ENCODE results near the gene ADAM12. TPM values are rescaled to one million over a fixed set of nuclear protein-coding genes. Genes with fewer than 3 reads are reported as not detected.

Gene ADAM12
- polyA plus RNA-seq, 3 donors: 0.05 TPM; not detected in 2

- H3K27ac ChIP-seq (ENCODE audit: low read depth in 1 of 2, low read length in 2 of 2): no peak overlapping the region
- no peak for TF ChIP-seq CTCF (IDR thresholded peaks at IDR 0.05)
- intact Hi-C loops (cut with micrococcal nuclease): loop anchor here in 1 of 2 donors (10.0 kb wide), 1 partner anchor 113 kb away; no protein-coding TSS in a partner anchor
- no peak overlapping the region for H3K9ac ChIP-seq (ENCODE audit: insufficient read depth, low read length, poor library complexity, severe bottlenecking)
- H3K4me3 Mint-ChIP-seq: no peak overlapping the region
- no peaks in the 10 kb centered on the region for H4K20me1 ChIP-seq (ENCODE audit: insufficient read depth, low read length)
- no peaks in the 10 kb centered on the region for H3K27me3 Mint-ChIP-seq (ENCODE audit: low read depth in 3 of 3)
- no peaks in the 10 kb centered on the region for H3K79me2 ChIP-seq (ENCODE audit: insufficient read depth, low read length)
- WGBS (ENCODE audit: insufficient coverage): 94% methylated on average over 2 of the region's 3 CpGs
- H3K27ac Mint-ChIP-seq: no peak overlapping the region
- no peak overlapping the region for H2AFZ ChIP-seq (ENCODE audit: insufficient read depth, low read depth, low read length, poor library complexity, severe bottlenecking)
- no peak overlapping the region for H3K4me3 ChIP-seq (replicated peaks in 1 of 3; ENCODE audit: low read depth in 2 of 3, low read length in 3 of 3)
- H3K9me3 Mint-ChIP-seq: peaks cover 0 to 5% (median 0%) of the 10 kb centered on the region in 7 donors
- H3K9me3 ChIP-seq (replicated peaks in 1 of 2; ENCODE audit: control insufficient read depth in 1 of 2, insufficient read depth in 1 of 2, low read length in 2 of 2): no peaks in the 10 kb centered on the region
- peaks cover 18% of the 10 kb centered on the region for H3K4me1 Mint-ChIP-seq
- H3K4me2 ChIP-seq (replicated peaks; ENCODE audit: extremely low read depth, low read length, poor library complexity, severe bottlenecking): no peak overlapping the region
- H3K36me3 Mint-ChIP-seq: no peaks in the 10 kb centered on the region
- H3K4me1 ChIP-seq (ENCODE audit: control insufficient read depth in 1 of 2, insufficient read depth in 2 of 2, low read length in 2 of 2): peaks cover 17 to 18% of the 10 kb centered on the region in 2 donors
- no peaks in the 10 kb centered on the region for H3K36me3 ChIP-seq (replicated peaks in 1 of 2; ENCODE audit: control insufficient read depth in 1 of 2, insufficient read depth in 2 of 2, low read length in 2 of 2)
- DNase-seq: no peak
- no peaks in the 10 kb centered on the region for H3K27me3 ChIP-seq (ENCODE audit: control insufficient read depth in 2 of 2, insufficient read depth in 2 of 2, low read length in 2 of 2)
These were observed 290.1 kb downstream of the ADAM12 start for GRCh38 chr10:126098226-126098581.

GRCh38 chr10:126097558-126098225 lies 290.6 kb downstream of the ADAM12 start:
- no peaks in the 10 kb centered on the region for H4K20me1 ChIP-seq (ENCODE audit: insufficient read depth, low read length)
- no peaks in the 10 kb centered on the region for H3K27me3 ChIP-seq (ENCODE audit: control insufficient read depth in 2 of 2, insufficient read depth in 2 of 2, low read length in 2 of 2)
- peaks cover 21 to 22% of the 10 kb centered on the region in 2 donors for H3K4me1 ChIP-seq (ENCODE audit: control insufficient read depth in 1 of 2, insufficient read depth in 2 of 2, low read length in 2 of 2)
- no peak overlapping the region for H3K4me3 ChIP-seq (replicated peaks in 1 of 3; ENCODE audit: low read depth in 2 of 3, low read length in 3 of 3)
- Mint-ChIP-seq H3K4me1 (peaks cover 23% of the 10 kb centered on the region), H3K9me3 (peaks cover 0 to 5% (median 0%) of the 10 kb centered on the region in 7 donors), H3K27ac (no peak overlapping the region), H3K27me3 (ENCODE audit: low read depth in 3 of 3) (no peaks in the 10 kb centered on the region), H3K4me3 (no peak overlapping the region), H3K36me3 (no peaks in the 10 kb centered on the region)
- H3K79me2 ChIP-seq (ENCODE audit: insufficient read depth, low read length): no peaks in the 10 kb centered on the region
- H3K4me2 ChIP-seq (replicated peaks; ENCODE audit: extremely low read depth, low read length, poor library complexity, severe bottlenecking): no peak overlapping the region
- no peaks in the 10 kb centered on the region for H3K9me3 ChIP-seq (replicated peaks in 1 of 2; ENCODE audit: control insufficient read depth in 1 of 2, insufficient read depth in 1 of 2, low read length in 2 of 2)
- no peak for DNase-seq
- H2AFZ ChIP-seq (ENCODE audit: insufficient read depth, low read depth, low read length, poor library complexity, severe bottlenecking): no peak overlapping the region
- no peaks in the 10 kb centered on the region for H3K36me3 ChIP-seq (replicated peaks in 1 of 2; ENCODE audit: control insufficient read depth in 1 of 2, insufficient read depth in 2 of 2, low read length in 2 of 2)
- TF ChIP-seq CTCF (IDR thresholded peaks at IDR 0.05): no peak
- intact Hi-C loops (cut with micrococcal nuclease): loop anchor here in 1 of 2 donors (10.0 kb wide), 1 partner anchor 113 kb away; no protein-coding TSS in a partner anchor
- 90% methylated on average over 2 of the region's 6 CpGs for WGBS (ENCODE audit: insufficient coverage)
- H3K27ac ChIP-seq (ENCODE audit: low read depth in 1 of 2, low read length in 2 of 2): no peak overlapping the region
- no peak overlapping the region for H3K9ac ChIP-seq (ENCODE audit: insufficient read depth, low read length, poor library complexity, severe bottlenecking)
